GM19395 (cell line): ENCODE data around the gene SCUBE2.
A peak's percentile ranks its signal among the peaks of the same experiment; 100 is the strongest.

Source experiments
- ATAC-seq: cut with Tn5 transposase; IDR thresholded peaks from one replicate; pipeline ENCODE4 v1.9.1; 2021; ENCODE audit warnings: mild to moderate bottlenecking, moderate library complexity; ENCODE audit not compliant: unreplicated experiment

SCUBE2 gene

DNA sequence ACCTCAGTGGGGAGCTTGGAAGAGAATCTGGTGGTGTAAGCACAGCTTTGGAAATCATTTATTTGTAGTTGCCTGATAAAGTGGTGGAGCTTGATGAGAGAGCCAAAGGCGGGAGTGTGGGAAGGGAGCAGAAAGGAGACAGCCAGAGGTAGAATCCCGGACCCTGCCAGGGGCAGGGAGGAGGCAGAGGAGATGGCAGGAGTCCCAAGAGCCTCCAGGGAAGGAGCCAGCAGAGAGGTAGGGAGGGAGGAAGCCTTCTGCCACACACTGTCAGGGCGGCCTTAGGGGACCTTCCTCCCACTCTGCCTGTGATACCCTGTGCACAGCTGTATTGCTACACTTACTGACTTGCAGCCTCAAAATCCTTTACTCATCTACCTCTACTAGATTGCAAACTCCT lies 15.4 kb downstream of the SCUBE2 start:
- no peak for ATAC-seq

DNA sequence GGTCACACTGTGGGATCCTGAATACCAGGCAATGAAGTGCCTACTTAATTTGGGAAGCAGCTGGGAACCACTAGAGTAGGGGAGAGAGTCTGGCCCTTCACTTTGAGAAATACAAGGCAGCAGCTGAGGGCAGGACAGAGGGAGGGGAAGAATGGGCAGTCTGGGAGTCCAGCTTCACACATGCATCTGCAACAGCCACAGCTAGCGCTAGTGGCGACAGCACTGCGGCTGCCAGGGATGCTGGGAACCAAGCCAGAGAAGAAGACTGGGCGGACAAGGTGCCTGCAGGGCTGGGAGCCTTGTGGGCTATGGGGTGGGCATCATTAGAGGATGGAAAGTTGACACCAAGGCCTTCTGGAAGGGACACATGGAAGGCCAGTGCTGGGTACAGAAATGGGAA lies 15.8 kb downstream of the SCUBE2 start:
- no peak for ATAC-seq

DNA sequence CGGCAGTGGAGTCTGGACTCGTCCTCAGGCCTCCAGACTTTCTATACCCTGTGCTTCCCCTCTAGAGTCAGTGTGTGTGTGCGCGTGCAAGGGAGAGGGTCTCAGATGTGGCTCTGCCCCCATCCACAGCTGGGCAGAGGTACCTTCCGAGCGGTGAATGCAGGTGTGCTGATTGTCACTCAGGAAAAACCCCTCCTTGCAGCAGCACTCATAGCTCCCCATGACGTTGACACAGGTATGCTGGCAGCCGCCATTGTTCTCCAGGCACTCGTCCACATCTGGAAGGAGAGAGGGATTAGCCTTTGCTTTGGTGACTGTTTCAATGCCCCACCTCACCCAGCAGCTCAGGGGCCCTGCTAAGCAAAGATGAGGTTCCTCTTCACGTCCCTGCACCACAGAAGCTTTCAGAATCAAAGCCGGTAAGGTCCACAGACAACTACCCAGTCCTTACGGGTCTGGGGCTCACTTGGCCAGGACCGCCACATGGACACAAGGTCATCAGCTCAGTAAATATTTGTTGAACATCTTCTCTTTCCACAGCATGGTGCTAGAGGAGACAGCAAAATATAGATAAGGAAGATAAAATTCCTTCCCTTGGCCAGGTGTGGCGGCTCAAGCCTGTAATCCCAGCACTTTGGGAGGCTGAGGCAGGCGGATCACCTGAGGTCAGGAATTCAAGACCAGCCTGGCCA lies 16.9 kb downstream of the SCUBE2 start:
- no peak for ATAC-seq

DNA sequence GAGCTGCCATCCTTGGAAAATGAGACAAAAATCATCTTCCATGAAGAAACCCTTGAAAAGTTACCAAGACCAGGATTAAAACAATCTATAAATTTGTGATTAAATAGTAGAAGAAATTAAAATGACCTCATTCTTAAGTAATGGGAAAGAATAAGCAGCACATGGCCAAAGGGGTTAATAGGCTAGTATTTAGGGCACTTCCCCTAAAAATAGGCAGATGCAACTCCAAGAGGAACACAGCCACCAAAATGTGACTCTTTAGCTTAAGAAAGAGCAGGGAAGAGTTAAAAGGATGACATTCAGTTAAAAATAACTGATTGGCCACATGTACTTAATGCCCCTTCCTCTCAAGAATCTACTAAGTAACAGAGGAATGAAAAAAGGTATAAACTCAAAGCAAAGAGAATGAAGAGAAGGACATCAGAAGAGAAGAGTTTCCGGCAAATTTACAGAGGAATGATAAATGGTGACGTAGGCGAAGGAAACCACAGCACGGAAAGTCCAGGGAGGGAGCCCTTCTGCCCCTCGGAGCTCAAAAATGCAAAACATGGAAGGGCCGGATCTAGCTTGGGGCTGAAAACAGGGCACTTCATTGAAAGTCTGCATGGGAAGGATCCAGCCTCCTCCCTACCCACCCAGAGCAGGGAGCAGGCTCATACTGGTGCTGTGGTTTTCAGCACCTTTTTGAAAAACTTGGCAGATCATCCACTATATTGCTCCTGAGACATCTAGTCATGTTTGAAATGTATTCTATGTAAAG lies 17.8 kb downstream of the SCUBE2 start:
- ATAC-seq = no peak

DNA sequence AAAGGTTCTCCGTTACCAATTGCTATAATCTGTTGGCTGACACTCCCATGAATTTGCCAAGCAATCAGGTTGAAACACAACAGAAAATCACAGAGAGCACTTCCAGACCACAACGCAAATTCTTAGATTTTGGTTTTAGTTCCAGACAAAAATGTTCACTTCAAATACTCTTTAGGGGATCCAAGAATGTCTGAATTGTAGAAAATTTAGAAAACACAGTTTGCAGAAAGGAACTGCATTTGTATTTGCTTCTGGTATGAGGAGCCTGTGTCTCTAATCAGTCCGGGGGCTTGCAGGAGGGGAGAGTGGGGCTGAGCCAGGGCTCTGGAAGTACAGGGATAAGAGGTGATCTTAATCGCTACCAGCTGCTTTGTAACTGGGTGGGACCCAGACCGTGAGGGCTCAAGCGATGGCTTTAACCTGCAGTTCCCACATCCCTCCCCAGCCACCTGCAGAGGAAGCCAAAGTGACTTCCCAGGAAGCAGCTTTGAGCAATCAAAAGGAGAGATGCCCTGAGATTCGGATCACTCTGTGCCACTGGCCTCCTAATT lies 18.7 kb downstream of the SCUBE2 start:
- no peak for ATAC-seq

DNA sequence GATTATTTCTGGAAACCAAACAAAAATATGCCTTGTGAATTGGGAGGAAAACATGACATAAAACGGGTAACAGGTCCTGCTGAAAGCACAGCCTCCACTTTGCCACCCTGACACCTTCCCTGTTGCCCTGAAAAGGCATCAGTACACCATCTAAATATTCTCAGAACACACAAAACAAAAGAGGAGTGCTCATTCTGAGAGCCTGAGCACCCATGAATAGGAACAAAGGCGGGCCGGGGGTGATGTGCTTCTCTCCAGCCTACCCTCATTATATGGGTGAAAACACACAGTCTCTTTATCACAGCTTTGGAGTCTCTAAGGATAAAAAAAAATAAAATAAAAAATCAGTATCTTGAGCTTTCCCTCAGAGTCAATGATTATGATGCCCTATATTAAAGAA lies 19.7 kb downstream of the SCUBE2 start:
- no peak for ATAC-seq

DNA sequence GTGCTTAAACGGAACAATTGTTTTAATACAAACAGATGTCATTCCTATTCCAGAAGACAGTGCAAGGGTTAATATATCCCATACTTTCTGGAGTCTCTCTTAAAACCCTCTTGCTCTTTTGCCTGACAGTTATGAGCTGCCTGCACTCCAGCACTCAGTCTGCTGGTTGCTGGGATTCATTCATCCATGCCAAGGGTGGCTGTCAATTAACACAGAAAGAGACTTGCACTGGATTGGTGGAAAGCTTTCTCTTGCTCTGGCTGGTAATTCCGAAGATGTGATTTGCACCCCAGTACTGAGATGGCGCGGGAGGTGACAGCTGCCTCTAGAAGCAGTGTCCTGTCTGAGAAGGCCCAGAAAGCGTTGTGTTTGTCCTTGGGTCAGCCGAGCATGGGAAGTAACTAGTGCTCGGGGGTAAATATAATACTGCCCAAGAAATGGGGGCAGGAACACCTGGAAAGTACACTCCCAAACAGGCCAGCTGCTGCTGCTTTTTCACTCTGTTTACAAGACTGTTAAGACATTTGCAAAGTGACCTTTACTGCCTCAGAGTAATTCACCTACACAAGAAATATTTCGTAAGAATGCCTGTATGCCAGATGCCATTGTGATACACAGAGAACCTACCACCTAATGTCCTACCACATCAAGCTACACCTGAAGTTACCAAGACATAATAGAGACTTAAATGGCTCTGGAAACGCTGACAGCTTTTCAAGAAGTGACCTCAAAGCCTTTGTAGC lies 20.5 kb downstream of the SCUBE2 start:
- no peak for ATAC-seq

DNA sequence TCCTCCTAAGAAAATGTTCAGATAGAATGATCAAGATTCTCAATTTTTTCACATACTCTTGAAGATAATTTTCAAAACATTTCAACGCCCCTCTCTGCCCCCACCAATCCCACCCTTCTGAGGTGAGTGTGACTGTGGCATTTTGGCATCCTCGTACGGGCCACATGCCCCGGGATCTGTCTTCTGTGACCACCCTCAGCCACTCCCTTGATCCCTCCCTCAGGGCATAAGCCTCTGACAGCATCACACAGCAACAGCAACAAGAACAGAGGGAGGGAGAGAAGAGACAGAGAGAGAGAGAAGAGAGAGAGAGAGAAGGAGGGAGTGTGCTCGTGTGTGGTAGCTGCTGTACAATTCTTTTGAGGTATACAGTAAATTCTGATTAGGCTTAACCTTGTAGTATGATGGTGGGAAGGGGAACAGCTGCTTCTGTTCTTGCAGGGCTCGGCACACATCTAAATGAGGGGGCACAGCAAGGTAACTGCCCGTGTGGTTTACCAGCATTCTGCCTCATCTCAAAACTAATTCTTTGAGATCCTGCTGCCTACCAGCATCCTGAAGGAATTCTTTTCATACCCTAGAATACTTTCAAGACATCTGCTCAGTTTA lies 21.4 kb downstream of the SCUBE2 start:
- no peak for ATAC-seq

DNA sequence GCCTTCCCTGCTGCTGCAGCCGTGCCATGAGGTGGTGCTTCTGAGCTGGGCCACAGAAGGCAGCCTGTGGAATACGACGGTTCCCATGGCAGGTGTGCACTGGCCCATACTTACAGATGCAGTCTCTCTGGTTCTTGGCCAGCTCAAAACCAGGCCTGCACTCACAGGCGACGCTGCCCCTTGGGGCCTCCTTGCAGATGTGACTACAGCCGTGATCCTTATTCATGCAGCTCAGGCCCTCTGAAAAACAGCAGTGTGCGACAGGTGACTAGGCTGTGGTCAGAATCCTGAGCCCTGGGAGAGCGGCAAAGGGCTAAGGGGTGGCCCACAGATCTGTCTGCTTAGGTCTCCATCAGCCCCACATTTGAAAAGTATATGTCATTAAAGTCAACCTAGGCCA lies 22.1 kb downstream of the SCUBE2 start:
- no peak for ATAC-seq

DNA sequence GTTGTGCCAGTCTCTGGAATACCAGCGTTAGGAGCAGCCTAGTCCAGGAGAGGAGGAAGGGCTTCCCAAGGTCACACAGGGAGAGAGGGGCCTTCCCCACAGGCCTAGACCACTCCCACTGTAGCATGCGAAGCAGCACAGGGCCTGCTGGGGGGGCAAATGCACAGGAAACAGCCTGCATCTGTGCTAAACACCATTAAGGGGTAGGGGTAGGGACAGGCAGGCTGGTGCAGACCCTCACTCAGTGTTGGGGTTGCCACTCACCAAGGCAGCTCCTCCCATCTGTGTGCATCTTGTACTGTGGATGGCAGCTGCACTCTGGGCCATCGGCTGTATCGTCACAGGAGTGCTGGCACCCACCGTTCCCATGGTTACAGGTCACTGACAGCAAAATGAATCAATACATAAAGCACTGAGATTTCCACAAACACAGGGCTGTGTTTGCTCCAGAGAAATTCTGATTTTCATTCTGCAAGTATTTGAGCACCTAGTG lies 24.9 kb downstream of the SCUBE2 start:
- ATAC-seq = no peak

DNA sequence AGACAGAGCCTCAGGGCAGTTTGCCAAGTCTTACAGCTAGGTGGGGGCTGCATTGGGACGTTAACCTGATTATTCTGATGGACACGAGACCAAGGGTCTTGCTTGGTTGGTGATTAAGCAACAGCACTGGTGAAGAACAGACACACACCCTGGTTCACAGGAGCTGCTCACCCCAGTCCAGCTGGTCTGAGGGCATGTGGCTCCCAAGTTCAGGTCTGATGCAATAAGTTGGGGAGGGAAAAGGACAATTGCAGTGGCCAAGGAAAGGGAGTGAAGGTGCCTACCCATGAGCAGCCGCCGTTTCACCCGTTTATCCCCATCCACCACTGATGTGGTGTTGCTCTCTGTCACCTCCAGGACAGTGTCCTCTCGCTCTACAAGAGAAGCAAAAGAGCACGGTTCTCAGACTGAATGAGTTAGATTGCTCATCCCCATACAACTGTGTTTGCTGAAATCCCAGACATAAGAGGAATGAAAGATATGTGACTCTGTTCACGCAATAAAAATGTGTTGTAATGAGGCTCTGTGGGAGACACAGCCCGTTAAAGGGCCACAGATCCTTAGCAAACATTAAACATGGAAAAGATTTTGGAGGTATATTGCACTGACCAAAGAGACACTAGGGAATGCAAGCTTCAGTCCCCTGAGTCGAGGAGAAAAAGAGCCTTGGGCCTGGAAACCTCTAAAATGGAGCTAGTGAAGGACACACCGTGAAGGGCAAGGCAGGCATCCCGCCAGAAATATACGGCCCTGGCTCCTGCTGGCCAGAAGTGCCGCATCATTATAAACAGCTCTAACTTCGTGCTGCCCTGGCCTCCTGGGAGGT lies 25.6 kb downstream of the SCUBE2 start:
- ATAC-seq = no peak

DNA sequence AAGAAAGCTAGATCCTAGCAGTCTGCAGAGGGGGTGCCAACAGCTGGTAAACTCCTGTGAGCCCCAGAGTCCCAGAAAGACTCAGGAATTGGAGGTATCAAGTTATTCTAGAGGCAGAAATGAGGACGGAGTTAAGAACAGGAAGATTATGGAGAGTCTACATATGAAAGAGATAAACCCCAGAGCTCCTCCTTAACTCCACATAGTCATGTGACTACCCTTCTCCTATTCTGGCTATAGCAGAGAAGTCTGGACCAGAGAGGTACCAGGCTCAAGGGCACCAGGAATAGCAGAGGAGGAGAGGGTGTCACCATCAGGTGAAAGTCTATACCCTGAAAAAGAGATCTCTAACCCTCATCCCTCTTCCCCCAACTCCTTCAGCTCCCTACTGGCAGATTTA lies 29.6 kb downstream of the SCUBE2 start:
- ATAC-seq = no peak

DNA sequence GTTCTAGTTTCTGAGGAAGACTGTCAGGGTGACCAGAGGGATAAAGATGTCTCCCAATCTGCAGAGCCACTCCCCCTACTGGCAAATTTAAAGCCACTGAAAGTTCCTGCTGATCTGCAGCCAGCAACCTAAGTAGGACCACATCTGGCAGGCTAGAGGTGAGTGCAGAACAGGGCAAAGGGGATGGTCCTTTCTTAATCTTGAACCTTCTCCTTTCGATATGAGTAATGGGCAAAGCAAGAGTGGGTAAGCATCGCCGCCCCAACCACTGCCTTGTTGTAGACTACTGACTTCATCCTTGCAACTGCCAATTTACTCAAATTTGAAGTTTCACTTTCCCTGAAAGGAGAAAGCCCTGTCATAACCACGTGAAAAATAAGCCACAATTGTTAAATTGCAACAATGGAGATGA lies 30.7 kb downstream of the SCUBE2 start:
- peak; percentile 100 for ATAC-seq

DNA sequence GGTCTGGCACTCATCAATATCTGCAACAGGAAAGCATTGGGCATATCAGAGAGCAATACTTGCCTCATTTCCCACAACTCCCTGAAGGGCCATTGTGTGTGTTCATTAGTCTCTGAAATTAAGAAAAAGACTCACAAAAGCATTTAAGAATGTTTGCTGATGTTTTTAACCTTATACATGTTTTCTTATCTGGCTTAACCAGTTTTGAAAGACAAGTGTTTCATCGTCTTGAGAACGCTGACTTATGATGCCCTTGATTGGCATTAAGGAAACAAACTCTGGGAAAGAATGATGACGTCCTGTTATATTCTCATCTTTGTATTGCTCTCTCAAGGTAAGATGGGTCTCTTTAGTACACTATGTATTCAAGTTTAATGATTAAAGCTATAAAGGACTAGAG lies 32.0 kb downstream of the SCUBE2 start:
- ATAC-seq = no peak

DNA sequence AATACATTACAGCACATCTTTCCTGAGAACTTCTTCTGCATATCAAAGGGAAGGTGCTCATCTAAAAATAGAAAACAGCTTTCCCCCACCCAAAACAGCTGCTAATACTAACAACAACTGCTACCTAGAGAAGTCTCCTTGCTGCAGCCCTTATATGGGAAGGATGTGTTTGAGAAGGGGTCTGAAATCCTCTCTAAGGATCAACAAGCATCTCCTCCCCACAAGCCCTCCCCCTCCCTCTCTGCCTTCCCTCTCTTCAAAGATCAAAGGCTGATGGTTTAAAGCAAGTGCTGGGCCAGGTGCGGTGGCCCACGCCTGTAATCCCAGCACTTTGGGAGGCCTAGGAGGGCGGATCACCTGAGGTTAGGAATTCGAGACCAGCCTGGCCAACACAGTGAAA lies 33.5 kb downstream of the SCUBE2 start:
- no peak for ATAC-seq

DNA sequence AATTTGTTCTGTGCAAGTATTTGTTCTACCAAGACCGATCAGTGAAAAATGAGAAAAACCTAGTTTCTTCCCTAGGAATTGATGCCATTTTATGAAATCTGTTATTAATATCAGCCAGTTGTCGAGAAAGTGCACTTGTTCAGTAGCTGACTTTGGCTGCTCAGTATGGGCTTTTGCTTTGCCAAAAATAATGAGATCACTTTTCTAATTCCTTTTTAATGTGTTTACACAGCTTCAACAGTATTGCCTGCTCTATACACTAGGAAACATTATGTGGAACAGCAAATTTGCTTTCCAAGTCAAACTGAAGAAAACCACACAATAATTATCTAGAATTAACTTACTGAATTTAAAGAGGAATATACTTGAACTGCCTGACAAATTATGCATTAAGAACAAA lies 34.4 kb downstream of the SCUBE2 start:
- ATAC-seq = no peak

DNA sequence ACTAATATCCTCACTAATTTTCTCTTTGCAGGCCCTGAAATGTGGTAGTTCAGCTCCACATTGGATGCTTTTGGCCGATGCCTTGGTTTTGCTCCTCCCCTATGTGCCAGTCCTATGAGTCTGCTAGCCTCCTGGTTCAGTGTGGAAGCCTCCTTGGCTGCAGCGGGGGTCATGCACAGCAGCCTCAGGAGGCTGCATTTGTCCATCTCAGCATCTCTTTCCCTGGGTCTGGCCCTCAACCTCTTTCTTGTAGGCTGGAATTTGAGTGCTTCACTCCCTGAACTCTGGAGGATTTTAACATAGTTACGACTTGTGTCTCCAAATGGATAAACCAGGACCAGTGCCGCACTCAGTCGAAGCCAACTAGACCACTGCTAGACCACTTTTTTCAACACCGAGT lies 34.9 kb downstream of the SCUBE2 start:
- ATAC-seq = no peak

DNA sequence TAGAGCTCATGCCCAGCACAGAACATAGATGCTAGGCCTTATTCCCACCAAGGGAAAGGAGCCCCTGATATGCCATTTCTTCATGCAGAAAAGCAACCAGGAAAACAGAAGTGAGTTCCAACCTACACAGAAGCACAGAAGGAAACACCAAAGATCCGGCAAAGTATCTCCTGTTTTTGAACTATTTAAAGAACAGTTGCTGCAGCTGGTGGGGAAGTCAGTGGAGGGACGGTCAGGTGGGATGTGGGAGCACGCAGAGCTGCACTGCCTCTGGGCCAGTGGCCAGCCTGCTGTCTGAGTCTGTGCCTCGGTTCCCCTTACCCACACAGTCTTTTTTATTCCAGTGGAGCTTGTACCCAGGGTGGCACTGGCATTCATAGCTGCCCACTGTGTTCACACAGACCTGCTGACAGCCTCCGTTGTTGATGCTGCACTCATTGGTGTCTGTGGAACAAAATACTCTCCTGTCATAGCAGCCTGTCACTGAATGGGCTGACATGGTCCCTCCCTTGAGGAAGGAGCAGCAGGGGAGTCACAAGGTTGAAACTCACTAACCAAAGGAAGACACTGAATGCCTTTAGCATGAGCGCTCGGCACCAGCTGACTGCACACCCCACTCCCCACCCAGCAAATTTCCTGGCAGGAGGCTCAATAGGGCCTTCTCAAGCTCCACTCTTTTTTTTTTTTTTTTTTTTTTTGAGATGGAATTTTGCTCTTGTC lies 37.9 kb downstream of the SCUBE2 start:
- no peak for ATAC-seq

DNA sequence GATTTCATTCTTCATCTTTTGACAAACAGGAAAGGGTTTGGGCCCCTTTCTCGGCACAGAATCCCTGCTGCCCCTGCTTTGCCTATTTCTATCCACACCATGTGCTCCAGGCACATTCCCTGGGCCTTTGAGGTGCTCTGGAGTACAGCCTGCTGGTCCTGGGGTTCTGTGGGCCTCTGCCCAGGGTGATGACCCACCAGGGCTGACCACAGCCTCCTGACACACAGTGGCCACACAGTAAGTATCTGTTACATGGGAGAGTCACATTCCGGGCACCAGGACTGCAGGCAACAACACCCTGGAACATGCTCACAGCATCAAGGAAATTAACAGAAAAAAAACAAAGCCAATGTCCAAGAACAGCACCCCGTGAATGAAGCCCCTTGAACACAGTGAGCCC lies 39.1 kb downstream of the SCUBE2 start:
- ATAC-seq = no peak

DNA sequence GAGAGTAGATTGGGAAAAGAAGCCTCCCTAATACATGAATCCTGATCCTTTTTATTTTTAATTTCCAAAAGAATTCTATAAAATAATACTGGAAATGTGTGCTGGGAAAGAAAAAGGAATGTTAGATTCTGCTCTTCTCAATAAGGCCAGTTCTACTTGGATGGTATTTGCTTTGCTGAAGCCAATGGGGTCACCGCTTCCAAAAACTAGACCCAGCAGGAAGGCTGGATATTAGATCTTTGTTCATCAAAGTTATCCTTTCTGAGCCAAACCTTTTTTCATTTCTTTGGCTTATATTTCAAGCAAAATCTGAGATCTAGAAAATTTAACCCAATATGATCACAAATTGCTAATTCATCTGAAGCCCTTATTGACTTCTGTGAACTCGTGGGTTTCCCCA lies 41.4 kb downstream of the SCUBE2 start:
- no peak for ATAC-seq
